Stimulated activated CD4-positive, alpha-beta T cell treated with anti-CD3 and anti-CD28 coated beads, Interleukin-15, amount 100 ng/mL, for 48 hours (primary cell): ENCODE measurements around the gene CTNNAL1.
"Not testable (repeated sequence)": the region's sequence is repeated elsewhere in the genome, so short reads cannot be mapped to it uniquely, and the experiment has no call there.

Experiments used
- DNase-seq, 2 donors: peaks; one replicate each; pipeline ENCODE4 v3.0.0-alpha.2; 2020; ENCODE audit warnings: low read depth in 2 of 2

CTNNAL1 gene

GRCh38 chr9:108991479-108991878, 21.8 kb downstream of the CTNNAL1 start:
- no peak for DNase-seq

GRCh38 chr9:108983885-108984284, 29.4 kb downstream of the CTNNAL1 start:
- no peak for DNase-seq

GRCh38 chr9:108980893-108981292, 32.4 kb downstream of the CTNNAL1 start:
- DNase-seq, result no peak

- no peak for DNase-seq
Measured at GRCh38 chr9:108978205-108978604, 35.1 kb downstream of the CTNNAL1 start.

GRCh38 chr9:108973895-108974294, 39.4 kb downstream of the CTNNAL1 start:
- DNase-seq, result no peak

GRCh38 chr9:108972626-108973209, 40.6 kb downstream of the CTNNAL1 start:
- DNase-seq, result no peak

- DNase-seq, result no peak
Measured at GRCh38 chr9:108972186-108972585, 41.1 kb downstream of the CTNNAL1 start.

- DNase-seq, result not testable (repeated sequence)
Measured at GRCh38 chr9:108971392-108971791, 41.9 kb downstream of the CTNNAL1 start.

- DNase-seq, result no peak
Measured at GRCh38 chr9:108967916-108968315, 45.4 kb downstream of the CTNNAL1 start.

GRCh38 chr9:108963459-108964143, 49.7 kb downstream of the CTNNAL1 start:
- DNase-seq, result no peak

GRCh38 chr9:108961151-108961550, 52.1 kb downstream of the CTNNAL1 start:
- no peak for DNase-seq

- no peak for DNase-seq
Measured at GRCh38 chr9:108960331-108960730, 53.0 kb downstream of the CTNNAL1 start.

- DNase-seq, result no peak
Measured at GRCh38 chr9:108956631-108957026, 56.7 kb downstream of the CTNNAL1 start.

GRCh38 chr9:108956022-108956630, 57.2 kb downstream of the CTNNAL1 start:
- no peak for DNase-seq

- DNase-seq, result no peak
Measured at GRCh38 chr9:108953983-108954574, 59.2 kb downstream of the CTNNAL1 start.

- no peak for DNase-seq
Measured at GRCh38 chr9:108951578-108951977, 61.7 kb downstream of the CTNNAL1 start.

- DNase-seq, result no peak
Measured at GRCh38 chr9:108950168-108950567, 63.1 kb downstream of the CTNNAL1 start.

GRCh38 chr9:108939975-108940374, 73.3 kb downstream of the CTNNAL1 start:
- no peak for DNase-seq

GRCh38 chr9:108937561-108938305, 75.6 kb downstream of the CTNNAL1 start:
- no peak for DNase-seq

- DNase-seq, result peak; percentile 23 to 64
Measured at GRCh38 chr9:108934323-108934893, 78.9 kb downstream of the CTNNAL1 start, which contains the start of gene ABITRAM. TSS of gene ABITRAM (plus strand) at chr9:108934400. CDS start at chr9:108934487, 87 bp downstream.

- DNase-seq, result peak; percentile 87 to 88
Measured at GRCh38 chr9:108933718-108934322, 79.5 kb downstream of the CTNNAL1 start, which contains the start of gene ELP1. TSS of gene ELP1 (minus strand) at chr9:108934124. CDS start at chr9:108931146, 2,978 bp downstream.
